Measurements from ENCODE around the gene ZNF212. TPM values are rescaled to one million over a fixed set of nuclear protein-coding genes. Genes with fewer than 3 reads are reported as not detected.

The ZNF212 gene
- total and polyA plus RNA-seq, 2 donors: 5.5 to 8.5 TPM

- H3K4me1 ChIP-seq (ENCODE audit: insufficient read depth): no peaks in the 10 kb centered on the region
- DNase-seq (ENCODE audit: extremely low spot score): no peak
- WGBS: 95% methylated on average over 17 of the region's 17 CpGs
- H3K4me3 ChIP-seq (ENCODE audit: low read depth, low read length): no peak overlapping the region
- no peak overlapping the region for H3K27ac ChIP-seq (ENCODE audit: low read depth)
- peaks cover 6% of the 10 kb centered on the region for H3K36me3 ChIP-seq (ENCODE audit: insufficient read depth)
These were observed 39.8 kb downstream of the ZNF212 start for GRCh38 chr7:149279111-149279743.

GRCh38 chr7:149280151-149280550 is 40.7 kb downstream of the ZNF212 start:
- WGBS: 95% methylated on average over 6 of the region's 9 CpGs
- H3K27ac ChIP-seq (ENCODE audit: low read depth): no peak overlapping the region
- H3K4me3 ChIP-seq (ENCODE audit: low read depth, low read length): no peak overlapping the region
- peaks cover 6% of the 10 kb centered on the region for H3K36me3 ChIP-seq (ENCODE audit: insufficient read depth)
- H3K4me1 ChIP-seq (ENCODE audit: insufficient read depth): no peaks in the 10 kb centered on the region
- DNase-seq (ENCODE audit: extremely low spot score): no peak

GRCh38 chr7:149280661-149281507 is 41.4 kb downstream of the ZNF212 start:
- H3K4me3 ChIP-seq (ENCODE audit: low read depth, low read length): no peak overlapping the region
- no peak for DNase-seq (ENCODE audit: extremely low spot score)
- H3K4me1 ChIP-seq (ENCODE audit: insufficient read depth): no peaks in the 10 kb centered on the region
- no peak overlapping the region for H3K27ac ChIP-seq (ENCODE audit: low read depth)
- peaks cover 5% of the 10 kb centered on the region for H3K36me3 ChIP-seq (ENCODE audit: insufficient read depth)
- 91% methylated on average over 8 of the region's 8 CpGs for WGBS

- no peak for DNase-seq (ENCODE audit: extremely low spot score)
- no peaks in the 10 kb centered on the region for H3K4me1 ChIP-seq (ENCODE audit: insufficient read depth)
- H3K27ac ChIP-seq (ENCODE audit: low read depth): no peak overlapping the region
- no peak overlapping the region for H3K4me3 ChIP-seq (ENCODE audit: low read depth, low read length)
- WGBS: 94% methylated on average over 59 of the region's 59 CpGs
- H3K36me3 ChIP-seq (ENCODE audit: insufficient read depth): peaks cover 5% of the 10 kb centered on the region
These were observed 42.3 kb downstream of the ZNF212 start for GRCh38 chr7:149281508-149282330.

- H3K36me3 ChIP-seq (ENCODE audit: insufficient read depth): peaks cover 5% of the 10 kb centered on the region
These were observed 42.8 kb downstream of the ZNF212 start for GRCh38 chr7:149282331-149282655.

GRCh38 chr7:149283321-149283720 is 43.9 kb downstream of the ZNF212 start:
- Histone ChIP-seq H3K4me3 (ENCODE audit: low read depth, low read length) (no peak overlapping the region), H3K36me3 (ENCODE audit: insufficient read depth) (peaks cover 5% of the 10 kb centered on the region), H3K4me1 (ENCODE audit: insufficient read depth) (no peaks in the 10 kb centered on the region), H3K27ac (ENCODE audit: low read depth) (no peak overlapping the region)
- 92% methylated on average over 3 of the region's 3 CpGs for WGBS
- no peak for DNase-seq (ENCODE audit: extremely low spot score)

More at GRCh38 chr7:149282331-149282655, 42.8 kb downstream of the ZNF212 start:
- WGBS: 89% methylated on average over 5 of the region's 5 CpGs
- no peak overlapping the region for H3K27ac ChIP-seq (ENCODE audit: low read depth)
- H3K4me3 ChIP-seq (ENCODE audit: low read depth, low read length): no peak overlapping the region
- no peak for DNase-seq (ENCODE audit: extremely low spot score)
- H3K4me1 ChIP-seq (ENCODE audit: insufficient read depth): no peaks in the 10 kb centered on the region

GRCh38 chr7:149284343-149284742 is 44.9 kb downstream of the ZNF212 start:
- Histone ChIP-seq H3K36me3 (ENCODE audit: insufficient read depth) (peaks cover 3% of the 10 kb centered on the region), H3K27ac (ENCODE audit: low read depth) (no peak overlapping the region), H3K4me1 (ENCODE audit: insufficient read depth) (no peaks in the 10 kb centered on the region), H3K4me3 (ENCODE audit: low read depth, low read length) (no peak overlapping the region)
- DNase-seq (ENCODE audit: extremely low spot score): no peak
- 60% methylated on average over 3 of the region's 3 CpGs for WGBS

- 2% methylated on average over 66 of the region's 66 CpGs for WGBS
- Histone ChIP-seq H3K4me3 (ENCODE audit: low read depth, low read length) (peak overlapping the region; percentile 59), H3K27ac (ENCODE audit: low read depth) (no peak overlapping the region), H3K36me3 (ENCODE audit: insufficient read depth) (peaks cover 3% of the 10 kb centered on the region), H3K4me1 (ENCODE audit: insufficient read depth) (no peaks in the 10 kb centered on the region)
- peak; percentile 66 for DNase-seq (ENCODE audit: extremely low spot score)
These were observed 45.6 kb downstream of the ZNF212 start for GRCh38 chr7:149284850-149285585.

- Histone ChIP-seq H3K36me3 (ENCODE audit: insufficient read depth) (peaks cover 3% of the 10 kb centered on the region), H3K4me3 (ENCODE audit: low read depth, low read length) (peak overlapping the region; percentile 59), H3K4me1 (ENCODE audit: insufficient read depth) (no peaks in the 10 kb centered on the region), H3K27ac (ENCODE audit: low read depth) (no peak overlapping the region)
- no peak for DNase-seq (ENCODE audit: extremely low spot score)
- 4% methylated on average over 11 of the region's 11 CpGs for WGBS
These were observed 46.2 kb downstream of the ZNF212 start for GRCh38 chr7:149285603-149286002.

- no peak for DNase-seq (ENCODE audit: extremely low spot score)
- H3K27ac ChIP-seq (ENCODE audit: low read depth): no peak overlapping the region
- no peaks in the 10 kb centered on the region for H3K36me3 ChIP-seq (ENCODE audit: insufficient read depth)
- H3K4me3 ChIP-seq (ENCODE audit: low read depth, low read length): no peak overlapping the region
- H3K4me1 ChIP-seq (ENCODE audit: insufficient read depth): no peaks in the 10 kb centered on the region
- 96% methylated on average over 6 of the region's 6 CpGs for WGBS
These were observed 47.5 kb downstream of the ZNF212 start for GRCh38 chr7:149286811-149287400.

- Histone ChIP-seq H3K36me3 (ENCODE audit: insufficient read depth) (no peaks in the 10 kb centered on the region), H3K4me1 (ENCODE audit: insufficient read depth) (no peaks in the 10 kb centered on the region), H3K4me3 (ENCODE audit: low read depth, low read length) (no peak overlapping the region), H3K27ac (ENCODE audit: low read depth) (no peak overlapping the region)
- WGBS: 92% methylated on average over 10 of the region's 10 CpGs
- no peak for DNase-seq (ENCODE audit: extremely low spot score)
These were observed 48.2 kb downstream of the ZNF212 start for GRCh38 chr7:149287622-149288021.

- WGBS: 91% methylated on average over 8 of the region's 8 CpGs
- DNase-seq (ENCODE audit: extremely low spot score): no peak
These were observed 49.8 kb downstream of the ZNF212 start for GRCh38 chr7:149289262-149289661.

GRCh38 chr7:149289856-149290255 is 50.4 kb downstream of the ZNF212 start:
- WGBS: 96% methylated on average over 4 of the region's 4 CpGs
- H3K4me3 ChIP-seq (ENCODE audit: low read depth, low read length): no peak overlapping the region
- no peaks in the 10 kb centered on the region for H3K4me1 ChIP-seq (ENCODE audit: insufficient read depth)
- DNase-seq (ENCODE audit: extremely low spot score): no peak
- no peak overlapping the region for H3K27ac ChIP-seq (ENCODE audit: low read depth)
- H3K36me3 ChIP-seq (ENCODE audit: insufficient read depth): no peaks in the 10 kb centered on the region

More at GRCh38 chr7:149289262-149289661, 49.8 kb downstream of the ZNF212 start:
- no peaks in the 10 kb centered on the region for H3K36me3 ChIP-seq (ENCODE audit: insufficient read depth)
- H3K4me1 ChIP-seq (ENCODE audit: insufficient read depth): no peaks in the 10 kb centered on the region
- H3K4me3 ChIP-seq (ENCODE audit: low read depth, low read length): no peak overlapping the region
- H3K27ac ChIP-seq (ENCODE audit: low read depth): no peak overlapping the region

All from urinary bladder (tissue), 4 donors.